ENCODE results near the gene PHLDA3. TPM values are rescaled to one million over a fixed set of nuclear protein-coding genes. Genes with fewer than 3 reads are reported as not detected.

The PHLDA3 gene
- total and polyA plus RNA-seq, 2 of the 4 experiments (the other 2 are of a cell fraction), result 41.6 to 102 TPM

- Histone ChIP-seq H2AK5ac (ENCODE audit: low read depth, low read length) (peak overlapping the region; percentile 3; the same call in 1 of the 2 replicates), H4K91ac (ENCODE audit: insufficient read depth, low read depth, low read length) (peak overlapping the region; percentile 53; the same call in 1 of the 2 replicates), H4K20me1 (ENCODE audit: insufficient read depth, low read length) (peaks cover 95% of the 10 kb centered on the region), H3K79me1 (ENCODE audit: low read depth in 1 of 2, low read length in 2 of 2) (peaks cover 23 to 95% of the 10 kb centered on the region in 2 experiments; a peak in 3 of 4 replicates), H2AK9ac (replicated peaks; ENCODE audit: low read depth, low read length, poor library complexity) (peak overlapping the region; percentile 17), H2BK20ac (ENCODE audit: low read depth, low read length) (peak overlapping the region; percentile 8; the same call in 1 of the 2 replicates), H3K9ac (ENCODE audit: low read depth, low read length) (peak overlapping the region; percentile 68), H3K27me3 (ENCODE audit: control insufficient read depth, insufficient read depth, low read length) (no peaks in the 10 kb centered on the region), H2BK5ac (ENCODE audit: low read depth, low read length, poor library complexity, severe bottlenecking) (peak overlapping the region; percentile 42), H2BK120ac (ENCODE audit: low read depth, low read length) (peak overlapping the region; percentile 59; the same call in 1 of the 2 replicates), H3K56ac (ENCODE audit: extremely low read depth, insufficient read depth, low read length) (no peak overlapping the region; the same call in 1 of the 2 replicates), H3K4me3 (ENCODE audit: insufficient read depth, low read depth, low read length) (no peak overlapping the region), H3K23ac (ENCODE audit: low read depth, low read length) (peak overlapping the region; percentile 49), H4K5ac (ENCODE audit: low read depth, low read length) (peak overlapping the region; percentile 35), H3K4me2 (ENCODE audit: low read depth, low read length) (peak overlapping the region; percentile 32), H3K27ac (ENCODE audit: insufficient read depth, low read length) (peak overlapping the region; percentile 95), H3K9me1 (ENCODE audit: insufficient read depth, low read length) (peaks cover 70% of the 10 kb centered on the region), H2BK15ac (ENCODE audit: low read depth, low read length) (no peak overlapping the region; the same call in 2 of the 3 replicates), H2AFZ (replicated peaks; ENCODE audit: low read length, poor library complexity) (no peak overlapping the region), H3K4me1 (ENCODE audit: control insufficient read depth, insufficient read depth, low read length) (peaks cover 74% of the 10 kb centered on the region), H3K36me3 (ENCODE audit: control insufficient read depth, insufficient read depth, low read length) (peaks cover 65% of the 10 kb centered on the region), H3K9me3 (ENCODE audit: control insufficient read depth, insufficient read depth, low read length) (no peaks in the 10 kb centered on the region), H4K8ac (ENCODE audit: low read depth in 2 of 2, low read length in 2 of 2) (peak overlapping the region; percentile 41 to 49), H3K18ac (ENCODE audit: low read depth, low read length) (peak overlapping the region; percentile 75), H3K14ac (replicated peaks; ENCODE audit: low read depth, low read length) (peak overlapping the region; percentile 5), H3K4ac (ENCODE audit: low read depth, low read length) (peak overlapping the region; percentile 48)
- WGBS, 2 experiments (ENCODE audit: extremely low coverage in 2 of 2, insufficient read length in 1 of 2), result 42% methylated on average over 3 of the region's 8 CpGs; no CpG with 5 or more reads in 1 of the 2 experiments
- in situ Hi-C loops (cut with MboI; ENCODE audit: low sequenced_read_pairs), result no loop called here
- ChIA-PET POLR2A (ENCODE audit: unreplicated experiment) (interaction anchor here (0.9 kb wide), 2 partner anchors 8 to 10 kb away, joined by 3 to 4 read pairs; no protein-coding TSS in a partner anchor), CTCF (interaction anchor here (1.4 kb wide), 1 partner anchor 16 kb away, joined by 7 read pairs; no protein-coding TSS in a partner anchor)
- intact Hi-C loops (cut with micrococcal nuclease), result no loop called here
- DNase-seq, result no peak
- no peak for ATAC-seq (ENCODE audit: low read depth)
- TF ChIP-seq CHD1 (IDR thresholded peaks at IDR 0.05; ENCODE audit: low read depth, low read length) (no peak), FOS (IDR thresholded peaks at IDR 0.05; ENCODE audit: low read depth, low read length) (no peak), MXI1 (IDR thresholded peaks at IDR 0.05; ENCODE audit: borderline replicate concordance, low read depth, low read length) (no peak), MAZ (IDR thresholded peaks at IDR 0.05; ENCODE audit: borderline replicate concordance, low read depth, low read length) (no peak), BHLHE40 (IDR thresholded peaks at IDR 0.05; ENCODE audit: low read depth, low read length) (no peak), NFE2L2 (IDR thresholded peaks at IDR 0.05; ENCODE audit: low read depth, low read length) (no peak), POLR2A (IDR thresholded peaks at IDR 0.05; ENCODE audit: low read depth, low read length) (no peak), CEBPB (IDR thresholded peaks at IDR 0.05; ENCODE audit: low read depth, low read length) (no peak), RFX5 (IDR thresholded peaks at IDR 0.05; ENCODE audit: low read depth, low read length) (no peak), SMC3 (IDR thresholded peaks at IDR 0.05; ENCODE audit: low read depth, low read length) (no peak), RCOR1 (IDR thresholded peaks at IDR 0.05; ENCODE audit: insufficient replicate concordance, low read length) (no peak), RAD21 (IDR thresholded peaks at IDR 0.05; ENCODE audit: low read length) (no peak), MAFK (IDR thresholded peaks at IDR 0.05; ENCODE audit: low read depth, low read length) (no peak)
- TF ChIP-seq, protein P1, sequence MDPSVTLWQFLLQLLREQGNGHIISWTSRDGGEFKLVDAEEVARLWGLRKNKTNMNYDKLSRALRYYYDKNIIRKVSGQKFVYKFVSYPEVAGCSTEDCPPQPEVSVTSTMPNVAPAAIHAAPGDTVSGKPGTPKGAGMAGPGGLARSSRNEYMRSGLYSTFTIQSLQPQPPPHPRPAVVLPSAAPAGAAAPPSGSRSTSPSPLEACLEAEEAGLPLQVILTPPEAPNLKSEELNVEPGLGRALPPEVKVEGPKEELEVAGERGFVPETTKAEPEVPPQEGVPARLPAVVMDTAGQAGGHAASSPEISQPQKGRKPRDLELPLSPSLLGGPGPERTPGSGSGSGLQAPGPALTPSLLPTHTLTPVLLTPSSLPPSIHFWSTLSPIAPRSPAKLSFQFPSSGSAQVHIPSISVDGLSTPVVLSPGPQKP (IDR thresholded peaks at IDR 0.05; ENCODE audit: borderline replicate concordance, low read depth, low read length), result no peak
- TF ChIP-seq, protein P2, sequence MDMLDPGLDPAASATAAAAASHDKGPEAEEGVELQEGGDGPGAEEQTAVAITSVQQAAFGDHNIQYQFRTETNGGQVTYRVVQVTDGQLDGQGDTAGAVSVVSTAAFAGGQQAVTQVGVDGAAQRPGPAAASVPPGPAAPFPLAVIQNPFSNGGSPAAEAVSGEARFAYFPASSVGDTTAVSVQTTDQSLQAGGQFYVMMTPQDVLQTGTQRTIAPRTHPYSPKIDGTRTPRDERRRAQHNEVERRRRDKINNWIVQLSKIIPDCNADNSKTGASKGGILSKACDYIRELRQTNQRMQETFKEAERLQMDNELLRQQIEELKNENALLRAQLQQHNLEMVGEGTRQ (IDR thresholded peaks at IDR 0.05; ENCODE audit: low read depth, low read length), result no peak
- TF ChIP-seq, protein P3, sequence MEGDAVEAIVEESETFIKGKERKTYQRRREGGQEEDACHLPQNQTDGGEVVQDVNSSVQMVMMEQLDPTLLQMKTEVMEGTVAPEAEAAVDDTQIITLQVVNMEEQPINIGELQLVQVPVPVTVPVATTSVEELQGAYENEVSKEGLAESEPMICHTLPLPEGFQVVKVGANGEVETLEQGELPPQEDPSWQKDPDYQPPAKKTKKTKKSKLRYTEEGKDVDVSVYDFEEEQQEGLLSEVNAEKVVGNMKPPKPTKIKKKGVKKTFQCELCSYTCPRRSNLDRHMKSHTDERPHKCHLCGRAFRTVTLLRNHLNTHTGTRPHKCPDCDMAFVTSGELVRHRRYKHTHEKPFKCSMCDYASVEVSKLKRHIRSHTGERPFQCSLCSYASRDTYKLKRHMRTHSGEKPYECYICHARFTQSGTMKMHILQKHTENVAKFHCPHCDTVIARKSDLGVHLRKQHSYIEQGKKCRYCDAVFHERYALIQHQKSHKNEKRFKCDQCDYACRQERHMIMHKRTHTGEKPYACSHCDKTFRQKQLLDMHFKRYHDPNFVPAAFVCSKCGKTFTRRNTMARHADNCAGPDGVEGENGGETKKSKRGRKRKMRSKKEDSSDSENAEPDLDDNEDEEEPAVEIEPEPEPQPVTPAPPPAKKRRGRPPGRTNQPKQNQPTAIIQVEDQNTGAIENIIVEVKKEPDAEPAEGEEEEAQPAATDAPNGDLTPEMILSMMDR (conservative IDR thresholded peaks at IDR 0.05; ENCODE audit: low read depth, low read length), result no peak
- dilution Hi-C loops (cut with HindIII; ENCODE audit: low sequenced_read_pairs, unreplicated experiment), result no loop called here
- BruUV-seq (replicated peaks), result no TSS peak
Measured at GRCh38 chr1:201496296-201496690, 27.3 kb upstream of the PHLDA3 start.
